K562 (cell line): ENCODE measurements around the gene TMEM204. TPM values are rescaled to one million over a fixed set of nuclear protein-coding genes. Genes with fewer than 3 reads are reported as not detected.

Experiments used
- ATAC-seq: fragments of 200-7000 bp; cut with Tn5 transposase; 3 replicates; pipeline ENCODE4 v1.9.1; 2020; ENCODE audit warnings: moderate library complexity
- BruUV-seq: library from RNA; stranded (reverse); fragments of 400-500 nt; replicated peaks from 2 replicates; lab custom pipeline; 2021; lab: Mats Ljungman, UMichigan
- CTCF ChIA-PET: fragments of 300-600 bp; formaldehyde crosslinking; extraction: SDS; loops from one replicate; lab custom pipeline; 2021; ENCODE audit warnings: low intra/inter-chr PET ratio; lab: Yijun Ruan, JAX
- POLR2A ChIA-PET: fragments of 300-600, 350-650 bp; sonication (Branson Sonifier 250); formaldehyde crosslinking; extraction: SDS; loops from one replicate; lab custom pipeline; 2021; ENCODE audit warnings: antibody characterized with exemption, inconsistent platforms; lab: Yijun Ruan, JAX
- DNase-seq, 4 experiments: peaks; one replicate each; pipeline versions ENCODE4 v3.0.0 to v3.0.0-alpha.2; 2011 to 2018; ENCODE audit warnings: low spot score in 3 of 4, mixed read lengths in 3 of 4; ENCODE audit errors: extremely low read depth in 1 of 4
- FAIRE-seq: peaks from 2 replicates; lab custom pipeline; 2011; peaks lifted over from hg19 to GRCh38; lab: Jason Lieb, UNC
- H2AFZ ChIP-seq: 2 replicates; pipeline ENCODE4 v1.6.0; 2011; ENCODE audit warnings: low read depth, low read length, control low read depth, inconsistent platforms
- H3K27ac ChIP-seq: fragments of 200-600 bp; 3 replicates; pipeline ENCODE4 v1.8.0; 2011; ENCODE audit warnings: low read depth, mild to moderate bottlenecking, control low read depth, inconsistent platforms, low read length, moderate library complexity, mixed read lengths; ENCODE audit errors: extremely low read depth
- H3K27me3 ChIP-seq, 2 experiments: fragments of 300-600 bp in 1 of 2; 2 replicates in 1 of 2; 3 replicates in 1 of 2; pipeline versions ENCODE4 v1.6.0 to v1.8.0; 2011; ENCODE audit warnings: inconsistent platforms in 2 of 2, low read length in 2 of 2, mild to moderate bottlenecking in 1 of 2, mixed read lengths in 1 of 2, moderate library complexity in 1 of 2; ENCODE audit not compliant: control insufficient read depth in 2 of 2, insufficient read depth in 2 of 2
- H3K36me3 ChIP-seq: fragments of 300-600 bp; 3 replicates; pipeline ENCODE4 v1.8.0; 2011; ENCODE audit warnings: mild to moderate bottlenecking, low read length, inconsistent platforms; ENCODE audit not compliant: control insufficient read depth, insufficient read depth
- H3K4me1 ChIP-seq, 2 experiments: fragments of 200-600 bp in 1 of 2; replicated peaks in 1 of 2; 2 replicates in 1 of 2; 3 replicates in 1 of 2; pipeline versions ENCODE4 v1.5.1 to v1.8.0; 2011; ENCODE audit warnings: inconsistent platforms in 2 of 2, low read length in 2 of 2, mild to moderate bottlenecking in 1 of 2, mixed read lengths in 1 of 2, moderate library complexity in 1 of 2; ENCODE audit not compliant: control insufficient read depth in 2 of 2, insufficient read depth in 2 of 2
- H3K4me2 ChIP-seq: 2 replicates; pipeline ENCODE4 v1.6.1; 2011; ENCODE audit warnings: low read length, control low read depth, inconsistent platforms, mixed read lengths; ENCODE audit not compliant: insufficient read depth
- H3K4me3 ChIP-seq: fragments of 200-600 bp; sonication (generic), shearing (Covaris generic); 2 replicates; pipeline ENCODE4 v1.5.1; 2016; ENCODE audit warnings: control low read depth, inconsistent platforms
- H3K79me2 ChIP-seq: fragments of 200-600 bp; 3 replicates; pipeline ENCODE4 v1.8.0; 2011; ENCODE audit warnings: low read length, inconsistent platforms; ENCODE audit not compliant: control insufficient read depth, insufficient read depth
- H3K9ac ChIP-seq, 2 experiments: 2 replicates each; pipeline versions ENCODE4 v1.6.0 to v1.6.1; 2011; ENCODE audit warnings: low read depth in 2 of 2, low read length in 2 of 2, control low read depth in 1 of 2, inconsistent platforms in 1 of 2, mild to moderate bottlenecking in 1 of 2, mixed read lengths in 1 of 2; ENCODE audit not compliant: insufficient read depth in 1 of 2
- H3K9me1 ChIP-seq: one replicate; pipeline ENCODE4 v1.6.0; 2011; ENCODE audit warnings: inconsistent platforms, mild to moderate bottlenecking, low read length, moderate library complexity; ENCODE audit not compliant: control insufficient read depth, insufficient read depth
- H3K9me3 ChIP-seq: replicated peaks from 2 replicates; pipeline ENCODE4 v1.5.1; 2011; ENCODE audit warnings: low read depth, low read length, inconsistent platforms; ENCODE audit not compliant: control insufficient read depth, insufficient read depth
- H4K20me1 ChIP-seq: replicated peaks from 2 replicates; pipeline ENCODE4 v1.6.1; 2011; ENCODE audit warnings: low read length, inconsistent platforms, mixed read lengths; ENCODE audit not compliant: control insufficient read depth, insufficient read depth
- ATF1 ChIP-seq, 2 experiments: fragments of 450-650 bp in 1 of 2; IDR thresholded peaks; 2 replicates each; pipeline ENCODE4 v1.6.1; 2016; ENCODE audit warnings: missing compliant biosample characterization in 1 of 2, missing genetic modification characterization in 1 of 2
- BCL6 ChIP-seq: fragments of 250-450 bp; sonication (Bioruptor Pico); IDR thresholded peaks from 2 replicates; pipeline ENCODE4 v1.4.0; 2020
- BRCA1 ChIP-seq, 2 experiments: fragments of 450-650 bp in 1 of 2; sonication (generic) in 1 of 2; formaldehyde crosslinking in 1 of 2; IDR thresholded peaks; 2 replicates each; pipeline versions ENCODE4 v1.5.0 to v1.6.1; 2017 to 2020; ENCODE audit warnings: mild to moderate bottlenecking in 1 of 2, missing genetic modification reagents in 1 of 2
- CREM ChIP-seq: IDR thresholded peaks from 2 replicates; pipeline ENCODE4 v1.6.1; 2014; ENCODE audit warnings: antibody characterized with exemption, low read depth
- ELF1 ChIP-seq: fragments of 200-800 bp; sonication (Bioruptor generic); IDR thresholded peaks from 2 replicates; pipeline ENCODE4 v1.6.1; 2016; ENCODE audit warnings: missing genetic modification characterization, missing compliant biosample characterization
- FOXA1 ChIP-seq: fragments of 450-650 bp; IDR thresholded peaks from 2 replicates; pipeline ENCODE4 v1.6.1; 2016; ENCODE audit warnings: mild to moderate bottlenecking, borderline replicate concordance
- POLR3A ChIP-seq: IDR thresholded peaks from 2 replicates; pipeline ENCODE4 v1.6.1; 2011; ENCODE audit warnings: borderline replicate concordance, mild to moderate bottlenecking, moderate library complexity; ENCODE audit not compliant: insufficient read length, insufficient read depth; ENCODE audit errors: extremely low read depth
- TEAD4 ChIP-seq, 2 experiments: sonication (generic) in 1 of 2; formaldehyde crosslinking in 1 of 2; IDR thresholded peaks; 2 replicates each; pipeline versions ENCODE4 v1.6.1 to v1.8.0; 2012 to 2022; ENCODE audit warnings: borderline replicate concordance in 1 of 2, inconsistent platforms in 1 of 2, low read length in 1 of 2, mild to moderate bottlenecking in 1 of 2, missing genetic modification reagents in 1 of 2
- TRIM28 ChIP-seq: fragments of 450-650 bp; IDR thresholded peaks from 2 replicates; pipeline ENCODE4 v1.6.1; 2017
- XRCC3 ChIP-seq: fragments of 450-650 bp; IDR thresholded peaks from 2 replicates; pipeline ENCODE4 v1.6.1; 2017; ENCODE audit warnings: mild to moderate bottlenecking, moderate library complexity
- ZC3H11A ChIP-seq: IDR thresholded peaks from 2 replicates; pipeline ENCODE4 v1.6.1; 2012; ENCODE audit warnings: low read depth, low read length, improper control_type of control experiment
- ZNF584 ChIP-seq: fragments of 200-800 bp; sonication (Bioruptor generic); IDR thresholded peaks from 2 replicates; pipeline ENCODE4 v1.6.1; 2016; ENCODE audit warnings: low read depth, mild to moderate bottlenecking, missing genetic modification characterization, missing compliant biosample characterization
- ZNF717 ChIP-seq: fragments of 250-450 bp; sonication (Bioruptor Pico); IDR thresholded peaks from 2 replicates; pipeline ENCODE4 v1.5.0; 2021
- ZNF778 ChIP-seq: fragments of 450-650 bp; formaldehyde crosslinking; IDR thresholded peaks from 2 replicates; pipeline ENCODE4 v1.4.0; 2020; ENCODE audit warnings: mild to moderate bottlenecking, moderate library complexity
- WGBS: fragments of 100-300 bp; shearing (Covaris generic); methylation state at CpG from one replicate; pipeline ENCODE4 v1.1.6; 2016; ENCODE audit warnings: low coverage, mixed read lengths; ENCODE audit not compliant: insufficient coverage; ENCODE audit errors: missing lambda C conversion rate; 5-methylcytosine and 5-hydroxymethylcytosine counted together
- in situ Hi-C: fragments of 300-500 bp; cut with MboI; formaldehyde crosslinking; loops from 4 replicates; pipeline ENCODE4 v1.15.0; 2018; ENCODE audit warnings: inconsistent platforms, mixed read lengths
- intact Hi-C: fragments of 100-400 bp; cut with micrococcal nuclease; formaldehyde crosslinking; loops from 2 replicates; pipeline ENCODE4 v1.14.2; 2022
- polyA plus RNA-seq, 8 experiments: library from polyadenylated mRNA; depleted of rRNA in 4 of 8; stranded (reverse) in 5 of 8; unstranded in 3 of 8; fragments of >200 nt; fragmentation: Nextera tagmentation in 2 of 8; fragmentation: Illumina TruSeq in 1 of 8; extraction: Ambion mirVana in 2 of 8; extraction: Trizol in 1 of 8; gene quantifications; 2 replicates each; pipeline versions ENCODE4 v1.2.1 to v1.2.3, GENCODE V29; 2011 to 2014; ENCODE audit warnings: inconsistent platforms in 1 of 8, missing spikeins in 1 of 8
- total RNA-seq, 7 experiments: library from RNA; depleted of rRNA in 6 of 7; stranded (reverse); fragments of >200 nt in 6 of 7; fragmentation: Illumina TruSeq in 2 of 7; extraction: Trizol in 2 of 7; gene quantifications; 2 replicates each; pipeline versions ENCODE4 v1.2.1 to v1.2.3, GENCODE V29; 2011 to 2021; ENCODE audit warnings: low replicate concordance in 1 of 7
- TF ChIP-seq, protein P1 (sequence below): fragments of 450-650 bp; IDR thresholded peaks from 2 replicates; pipeline ENCODE4 v1.7.0; 2016; ENCODE audit warnings: borderline replicate concordance
- TF ChIP-seq, protein P2 (sequence below), 2 experiments: fragments of 450-650 bp; conservative IDR thresholded peaks; 2 replicates each; pipeline ENCODE4 v1.6.1; 2017; ENCODE audit warnings: mild to moderate bottlenecking in 2 of 2, moderate library complexity in 2 of 2

TMEM204 gene
- total and polyA plus RNA-seq, 9 of the 15 experiments (the other 6 are each of a cell fraction or from before 2014, with no cell fraction given), result 0.04 to 0.18 TPM; not detected in 7

DNA sequence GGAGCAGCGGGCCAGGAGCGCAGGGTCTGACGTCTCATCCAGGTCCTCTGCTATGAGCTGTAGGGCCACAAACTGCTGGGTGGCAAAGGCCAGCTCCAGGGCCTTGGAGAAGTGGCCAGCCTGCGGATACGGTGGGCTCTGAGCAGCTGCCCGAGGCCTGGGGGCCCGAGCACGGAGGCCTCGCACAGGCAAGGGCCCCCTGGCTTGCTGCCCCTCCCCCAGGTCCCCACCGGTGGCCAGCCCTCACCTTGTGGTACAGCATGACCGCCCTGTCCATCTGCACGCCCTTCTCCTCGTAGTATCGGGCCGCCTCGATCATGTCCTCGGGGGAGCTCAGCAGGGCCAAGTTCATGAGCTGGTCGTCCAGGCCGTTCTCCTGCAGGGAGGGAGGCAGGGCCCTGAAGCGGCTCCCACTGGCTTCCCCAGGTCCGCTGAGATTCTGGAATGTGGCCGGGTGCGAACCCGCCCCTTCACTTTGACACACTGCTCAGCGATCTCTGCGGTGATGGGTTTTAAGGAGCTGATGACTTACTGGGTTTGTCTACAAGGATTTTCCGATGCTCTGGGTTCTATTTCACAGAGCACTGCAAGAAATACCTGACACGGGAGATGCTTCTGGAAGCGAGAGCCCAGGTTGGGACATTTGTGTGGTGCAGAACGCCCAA is 9.8 kb upstream of the TMEM204 start:
- no peak for FAIRE-seq
- no peak for ATAC-seq

More for the DNA sequence above, 9.8 kb upstream of the TMEM204 start:
- no peak overlapping the region for H3K4me2 ChIP-seq
- H3K4me3 ChIP-seq, result no peak overlapping the region
- H3K4me1 ChIP-seq, result peaks cover 4 to 63% of the 10 kb centered on the region in 2 experiments; a peak in 3 of 5 replicates
- ChIA-PET POLR2A (interaction anchor here (1.6 kb wide), 1 partner anchor 11 kb away, joined by 5 read pairs; no protein-coding TSS in a partner anchor), CTCF (no interaction called here)
- intact Hi-C loops, result no loop called here
- peaks cover 0 to 20% of the 10 kb centered on the region in 2 experiments; a peak in 3 of 5 replicates for H3K27me3 ChIP-seq
- peaks cover 10% of the 10 kb centered on the region for H4K20me1 ChIP-seq
- no peak overlapping the region for H2AFZ ChIP-seq
- H3K9me1 ChIP-seq, result no peaks in the 10 kb centered on the region
- H3K27ac ChIP-seq, result no peak overlapping the region
- in situ Hi-C loops, result no loop called here
- BruUV-seq, result no TSS peak
- no peaks in the 10 kb centered on the region for H3K79me2 ChIP-seq
- no peaks in the 10 kb centered on the region for H3K9me3 ChIP-seq
- no peak overlapping the region; a peak in 1 of 4 replicates for H3K9ac ChIP-seq
- TF ChIP-seq ZNF717 (CRISPR knock-in tag), result no peak
- no peak for TF ChIP-seq ELF1 (tag)
- no peak for TF ChIP-seq ZNF584 (CRISPR knock-in tag)
- no peak for TF ChIP-seq CREM
- TF ChIP-seq ZNF778 (CRISPR knock-in tag), result no peak
- TF ChIP-seq BRCA1 (IDR thresholded peaks at IDR 0.05), result no peak
- no peak for TF ChIP-seq BRCA1 (CRISPR knock-in tag; IDR thresholded peaks at IDR 0.05)
- TF ChIP-seq POLR3A, result no peak
- TF ChIP-seq ATF1 (CRISPR knock-in tag; IDR thresholded peaks at IDR 0.05), result no peak
- no peak for TF ChIP-seq ATF1 (tag; IDR thresholded peaks at IDR 0.05)
- TF ChIP-seq, protein P1, sequence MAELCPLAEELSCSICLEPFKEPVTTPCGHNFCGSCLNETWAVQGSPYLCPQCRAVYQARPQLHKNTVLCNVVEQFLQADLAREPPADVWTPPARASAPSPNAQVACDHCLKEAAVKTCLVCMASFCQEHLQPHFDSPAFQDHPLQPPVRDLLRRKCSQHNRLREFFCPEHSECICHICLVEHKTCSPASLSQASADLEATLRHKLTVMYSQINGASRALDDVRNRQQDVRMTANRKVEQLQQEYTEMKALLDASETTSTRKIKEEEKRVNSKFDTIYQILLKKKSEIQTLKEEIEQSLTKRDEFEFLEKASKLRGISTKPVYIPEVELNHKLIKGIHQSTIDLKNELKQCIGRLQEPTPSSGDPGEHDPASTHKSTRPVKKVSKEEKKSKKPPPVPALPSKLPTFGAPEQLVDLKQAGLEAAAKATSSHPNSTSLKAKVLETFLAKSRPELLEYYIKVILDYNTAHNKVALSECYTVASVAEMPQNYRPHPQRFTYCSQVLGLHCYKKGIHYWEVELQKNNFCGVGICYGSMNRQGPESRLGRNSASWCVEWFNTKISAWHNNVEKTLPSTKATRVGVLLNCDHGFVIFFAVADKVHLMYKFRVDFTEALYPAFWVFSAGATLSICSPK, result no peak
- TF ChIP-seq, protein P2, sequence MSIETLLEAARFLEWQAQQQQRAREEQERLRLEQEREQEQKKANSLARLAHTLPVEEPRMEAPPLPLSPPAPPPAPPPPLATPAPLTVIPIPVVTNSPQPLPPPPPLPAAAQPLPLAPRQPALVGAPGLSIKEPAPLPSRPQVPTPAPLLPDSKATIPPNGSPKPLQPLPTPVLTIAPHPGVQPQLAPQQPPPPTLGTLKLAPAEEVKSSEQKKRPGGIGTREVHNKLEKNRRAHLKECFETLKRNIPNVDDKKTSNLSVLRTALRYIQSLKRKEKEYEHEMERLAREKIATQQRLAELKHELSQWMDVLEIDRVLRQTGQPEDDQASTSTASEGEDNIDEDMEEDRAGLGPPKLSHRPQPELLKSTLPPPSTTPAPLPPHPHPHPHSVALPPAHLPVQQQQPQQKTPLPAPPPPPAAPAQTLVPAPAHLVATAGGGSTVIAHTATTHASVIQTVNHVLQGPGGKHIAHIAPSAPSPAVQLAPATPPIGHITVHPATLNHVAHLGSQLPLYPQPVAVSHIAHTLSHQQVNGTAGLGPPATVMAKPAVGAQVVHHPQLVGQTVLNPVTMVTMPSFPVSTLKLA (conservative IDR thresholded peaks at IDR 0.05), result no peak
- TF ChIP-seq XRCC3, result no peak
- TF ChIP-seq ZC3H11A, result no peak
- no peak for TF ChIP-seq TRIM28
- no peak for TF ChIP-seq BCL6
- no peak for TF ChIP-seq TEAD4 (IDR thresholded peaks at IDR 0.05; ENCODE audit: low read length)
- no peak for TF ChIP-seq TEAD4 (CRISPR knock-in tag; IDR thresholded peaks at IDR 0.05; ENCODE audit: borderline replicate concordance)
- TF ChIP-seq FOXA1, result no peak
- WGBS, result 31% methylated on average over 29 of the region's 30 CpGs
- no peak for DNase-seq
- H3K36me3 ChIP-seq, result no peaks in the 10 kb centered on the region
